Right lobe of liver (tissue), 4 donors: Measurements from ENCODE around the gene SERTAD1.

ENCODE experiments used
- CTCF ChIP-seq, 4 donors: fragments of 200-600 bp in 3 of 4; fragments of 450-650 bp in 1 of 4; IDR thresholded peaks; one replicate each; pipeline versions ENCODE4 v1.5.1 to v1.8.0; 2016 to 2022; ENCODE audit warnings: antibody characterized with exemption in 4 of 4, mild to moderate bottlenecking in 2 of 4
- POLR2A ChIP-seq: fragments of 450-650 bp; IDR thresholded peaks from one replicate; pipeline ENCODE4 v1.6.1; 2017; ENCODE audit warnings: antibody characterized with exemption, mild to moderate bottlenecking
- donor health status: DM: no; HTN: no; CAD: no.
- donor health status: DM: no; HTN: no; CAD: no.
- donor health status: DM: no; HTN: yes; CAD: no.

- TF ChIP-seq CTCF (IDR thresholded peaks at IDR 0.05) (no peak), POLR2A (no peak)
These were observed 47.9 kb downstream of the SERTAD1 start for GRCh38 chr19:40377876-40378385.
